ENCODE measurements around the gene USP3. TPM values are rescaled to one million over a fixed set of nuclear protein-coding genes. Genes with fewer than 3 reads are reported as not detected.

USP3 gene
- total and polyA plus RNA-seq, 5 donors from 2014 or later = 49.5 to 223 (median 55.7) TPM

GRCh38 chr15:63469984-63470383 is 34.4 kb upstream of the USP3 start:
- Mint-ChIP-seq H3K27ac (peak overlapping the region in 1 of 3 donors; percentile 88), H3K9me3 (no peaks in the 10 kb centered on the region), H3K27me3 (no peaks in the 10 kb centered on the region), H3K4me3 (no peak overlapping the region), H3K4me1 (peaks cover 19 to 47% (median 35%) of the 10 kb centered on the region in 4 donors), H3K36me3 (no peaks in the 10 kb centered on the region)
- ATAC-seq (ENCODE audit: low read depth in 2 of 2) = no peak
- Histone ChIP-seq H3K4me1 (ENCODE audit: control insufficient read depth, insufficient read depth, low read length, poor library complexity, severe bottlenecking) (peaks cover 14% of the 10 kb centered on the region), H3K27ac (ENCODE audit: insufficient read depth, low read length, poor library complexity, severe bottlenecking) (no peak overlapping the region), H3K27me3 (ENCODE audit: control insufficient read depth, insufficient read depth, low read length) (no peaks in the 10 kb centered on the region), H3K36me3 (ENCODE audit: control insufficient read depth, insufficient read depth, low read length) (no peaks in the 10 kb centered on the region), H3K9me3 (ENCODE audit: control insufficient read depth in 2 of 2, low read length in 2 of 2) (no peaks in the 10 kb centered on the region), H3K4me3 (ENCODE audit: low read depth, low read length) (no peak overlapping the region)
- DNase-seq = no peak

- Histone ChIP-seq H3K27ac (ENCODE audit: insufficient read depth, low read length, poor library complexity, severe bottlenecking) (no peak overlapping the region), H3K36me3 (ENCODE audit: control insufficient read depth, insufficient read depth, low read length) (no peaks in the 10 kb centered on the region), H3K9me3 (ENCODE audit: control insufficient read depth in 2 of 2, low read length in 2 of 2) (no peaks in the 10 kb centered on the region), H3K27me3 (ENCODE audit: control insufficient read depth, insufficient read depth, low read length) (no peaks in the 10 kb centered on the region), H3K4me3 (ENCODE audit: low read depth, low read length) (no peak overlapping the region), H3K4me1 (ENCODE audit: control insufficient read depth, insufficient read depth, low read length, poor library complexity, severe bottlenecking) (peaks cover 16% of the 10 kb centered on the region)
- H3K4me3 Mint-ChIP-seq = no peak overlapping the region
- DNase-seq (no peak), ATAC-seq (ENCODE audit: low read depth in 2 of 2) (peak in 1 of 2 donors; percentile 22)
- H3K36me3 Mint-ChIP-seq = no peaks in the 10 kb centered on the region
- H3K4me1 Mint-ChIP-seq = peaks cover 8 to 51% (median 29%) of the 10 kb centered on the region in 4 donors
- peak overlapping the region; percentile 80 to 97 (median 89) for H3K27ac Mint-ChIP-seq
- no peaks in the 10 kb centered on the region for H3K9me3 Mint-ChIP-seq
- H3K27me3 Mint-ChIP-seq = no peaks in the 10 kb centered on the region
These were observed 31.2 kb upstream of the USP3 start for GRCh38 chr15:63473007-63473748.

- H3K27ac ChIP-seq (ENCODE audit: insufficient read depth, low read length, poor library complexity, severe bottlenecking) = no peak overlapping the region
- H3K27me3 ChIP-seq (ENCODE audit: control insufficient read depth, insufficient read depth, low read length) = no peaks in the 10 kb centered on the region
- no peaks in the 10 kb centered on the region for H3K27me3 Mint-ChIP-seq
- H3K27ac Mint-ChIP-seq = peak overlapping the region; percentile 89 to 97 (median 89)
- H3K9me3 ChIP-seq (ENCODE audit: control insufficient read depth in 2 of 2, low read length in 2 of 2) = no peaks in the 10 kb centered on the region
- no peak overlapping the region for H3K4me3 Mint-ChIP-seq
- H3K4me3 ChIP-seq (ENCODE audit: low read depth, low read length) = no peak overlapping the region
- H3K4me1 ChIP-seq (ENCODE audit: control insufficient read depth, insufficient read depth, low read length, poor library complexity, severe bottlenecking) = peaks cover 21% of the 10 kb centered on the region
- no peaks in the 10 kb centered on the region for H3K36me3 Mint-ChIP-seq
- ATAC-seq (ENCODE audit: low read depth in 2 of 2) (peak in 1 of 2 donors; percentile 12), DNase-seq (no peak)
- H3K4me1 Mint-ChIP-seq = peaks cover 8 to 54% (median 33%) of the 10 kb centered on the region in 4 donors
- H3K36me3 ChIP-seq (ENCODE audit: control insufficient read depth, insufficient read depth, low read length) = no peaks in the 10 kb centered on the region
- H3K9me3 Mint-ChIP-seq = no peaks in the 10 kb centered on the region
These were observed 30.7 kb upstream of the USP3 start for GRCh38 chr15:63473749-63473998.

- Mint-ChIP-seq H3K27me3 (no peaks in the 10 kb centered on the region), H3K36me3 (no peaks in the 10 kb centered on the region), H3K9me3 (no peaks in the 10 kb centered on the region), H3K4me1 (peaks cover 8 to 55% (median 34%) of the 10 kb centered on the region in 4 donors), H3K4me3 (peak overlapping the region in 2 of 4 donors; percentile 3 to 75), H3K27ac (peak overlapping the region; percentile 89 to 97 (median 89))
- H3K4me1 ChIP-seq (ENCODE audit: control insufficient read depth, insufficient read depth, low read length, poor library complexity, severe bottlenecking) = peaks cover 26% of the 10 kb centered on the region
- ATAC-seq (ENCODE audit: low read depth in 2 of 2) (peak; percentile 65 to 72), DNase-seq (peak in 1 of 3 donors; percentile 28)
- H3K27me3 ChIP-seq (ENCODE audit: control insufficient read depth, insufficient read depth, low read length) = no peaks in the 10 kb centered on the region
- H3K27ac ChIP-seq (ENCODE audit: insufficient read depth, low read length, poor library complexity, severe bottlenecking) = no peak overlapping the region
- no peaks in the 10 kb centered on the region for H3K9me3 ChIP-seq (ENCODE audit: control insufficient read depth in 2 of 2, low read length in 2 of 2)
- no peaks in the 10 kb centered on the region for H3K36me3 ChIP-seq (ENCODE audit: control insufficient read depth, insufficient read depth, low read length)
- H3K4me3 ChIP-seq (ENCODE audit: low read depth, low read length) = no peak overlapping the region
These were observed 30.2 kb upstream of the USP3 start for GRCh38 chr15:63473999-63474809.

- Histone ChIP-seq H3K4me1 (ENCODE audit: control insufficient read depth, insufficient read depth, low read length, poor library complexity, severe bottlenecking) (peaks cover 33% of the 10 kb centered on the region), H3K27ac (ENCODE audit: insufficient read depth, low read length, poor library complexity, severe bottlenecking) (no peak overlapping the region), H3K36me3 (ENCODE audit: control insufficient read depth, insufficient read depth, low read length) (no peaks in the 10 kb centered on the region), H3K9me3 (ENCODE audit: control insufficient read depth in 2 of 2, low read length in 2 of 2) (no peaks in the 10 kb centered on the region), H3K4me3 (ENCODE audit: low read depth, low read length) (no peak overlapping the region), H3K27me3 (ENCODE audit: control insufficient read depth, insufficient read depth, low read length) (no peaks in the 10 kb centered on the region)
- Mint-ChIP-seq H3K4me3 (peak overlapping the region in 2 of 4 donors; percentile 3 to 86), H3K27ac (peak overlapping the region in 2 of 3 donors; percentile 49 to 89), H3K36me3 (no peaks in the 10 kb centered on the region), H3K27me3 (no peaks in the 10 kb centered on the region), H3K4me1 (peaks cover 14 to 61% (median 39%) of the 10 kb centered on the region in 4 donors), H3K9me3 (no peaks in the 10 kb centered on the region)
- ATAC-seq (ENCODE audit: low read depth in 2 of 2) (no peak), DNase-seq (no peak)
These were observed 29.5 kb upstream of the USP3 start for GRCh38 chr15:63474810-63475316.

- H3K9me3 Mint-ChIP-seq = no peaks in the 10 kb centered on the region
- Histone ChIP-seq H3K27me3 (ENCODE audit: control insufficient read depth, insufficient read depth, low read length) (no peaks in the 10 kb centered on the region), H3K36me3 (ENCODE audit: control insufficient read depth, insufficient read depth, low read length) (no peaks in the 10 kb centered on the region), H3K4me1 (ENCODE audit: control insufficient read depth, insufficient read depth, low read length, poor library complexity, severe bottlenecking) (peaks cover 41% of the 10 kb centered on the region), H3K9me3 (ENCODE audit: control insufficient read depth in 2 of 2, low read length in 2 of 2) (no peaks in the 10 kb centered on the region), H3K27ac (ENCODE audit: insufficient read depth, low read length, poor library complexity, severe bottlenecking) (no peak overlapping the region), H3K4me3 (ENCODE audit: low read depth, low read length) (no peak overlapping the region)
- no peak for DNase-seq
- no peak for ATAC-seq (ENCODE audit: low read depth in 2 of 2)
- peak overlapping the region in 2 of 3 donors; percentile 31 to 67 for H3K27ac Mint-ChIP-seq
- no peaks in the 10 kb centered on the region for H3K27me3 Mint-ChIP-seq
- no peak overlapping the region for H3K4me3 Mint-ChIP-seq
- peaks cover 15 to 66% (median 46%) of the 10 kb centered on the region in 4 donors for H3K4me1 Mint-ChIP-seq
- no peaks in the 10 kb centered on the region for H3K36me3 Mint-ChIP-seq
These were observed 28.7 kb upstream of the USP3 start for GRCh38 chr15:63475707-63476106.

- peaks cover 46% of the 10 kb centered on the region for H3K4me1 ChIP-seq (ENCODE audit: control insufficient read depth, insufficient read depth, low read length, poor library complexity, severe bottlenecking)
These were observed 28.2 kb upstream of the USP3 start for GRCh38 chr15:63476229-63476632.

More at GRCh38 chr15:63476229-63476632, 28.2 kb upstream of the USP3 start:
- H3K9me3 ChIP-seq (ENCODE audit: control insufficient read depth in 2 of 2, low read length in 2 of 2) = no peaks in the 10 kb centered on the region
- H3K27me3 ChIP-seq (ENCODE audit: control insufficient read depth, insufficient read depth, low read length) = no peaks in the 10 kb centered on the region
- H3K36me3 Mint-ChIP-seq = no peaks in the 10 kb centered on the region
- peaks cover 15 to 71% (median 50%) of the 10 kb centered on the region in 4 donors for H3K4me1 Mint-ChIP-seq
- ATAC-seq (ENCODE audit: low read depth in 2 of 2) (no peak), DNase-seq (no peak)
- no peaks in the 10 kb centered on the region for H3K9me3 Mint-ChIP-seq
- no peaks in the 10 kb centered on the region for H3K36me3 ChIP-seq (ENCODE audit: control insufficient read depth, insufficient read depth, low read length)
- H3K27me3 Mint-ChIP-seq = no peaks in the 10 kb centered on the region
- no peak overlapping the region for H3K4me3 ChIP-seq (ENCODE audit: low read depth, low read length)
- no peak overlapping the region for H3K27ac ChIP-seq (ENCODE audit: insufficient read depth, low read length, poor library complexity, severe bottlenecking)
- peak overlapping the region in 2 of 3 donors; percentile 31 to 67 for H3K27ac Mint-ChIP-seq
- H3K4me3 Mint-ChIP-seq = no peak overlapping the region
